A549 treated with DMSO at 1 μM for 4 hours (cell line): ENCODE results near the gene PIK3R3. TPM values are rescaled to one million over a fixed set of nuclear protein-coding genes. Genes with fewer than 3 reads are reported as not detected.

Experiments used
- total RNA-seq: library from RNA; stranded (reverse); fragments of 200-300 nt; extraction: Qiagen RNA extraction; gene quantifications from 5 replicates; pipeline ENCODE4 v1.2.3, GENCODE V29; 2022; ENCODE audit warnings: low read depth

PIK3R3 gene
- 0.77 to 1.0 TPM (median 0.89 TPM) in 5 replicates for total RNA-seq

DNA sequence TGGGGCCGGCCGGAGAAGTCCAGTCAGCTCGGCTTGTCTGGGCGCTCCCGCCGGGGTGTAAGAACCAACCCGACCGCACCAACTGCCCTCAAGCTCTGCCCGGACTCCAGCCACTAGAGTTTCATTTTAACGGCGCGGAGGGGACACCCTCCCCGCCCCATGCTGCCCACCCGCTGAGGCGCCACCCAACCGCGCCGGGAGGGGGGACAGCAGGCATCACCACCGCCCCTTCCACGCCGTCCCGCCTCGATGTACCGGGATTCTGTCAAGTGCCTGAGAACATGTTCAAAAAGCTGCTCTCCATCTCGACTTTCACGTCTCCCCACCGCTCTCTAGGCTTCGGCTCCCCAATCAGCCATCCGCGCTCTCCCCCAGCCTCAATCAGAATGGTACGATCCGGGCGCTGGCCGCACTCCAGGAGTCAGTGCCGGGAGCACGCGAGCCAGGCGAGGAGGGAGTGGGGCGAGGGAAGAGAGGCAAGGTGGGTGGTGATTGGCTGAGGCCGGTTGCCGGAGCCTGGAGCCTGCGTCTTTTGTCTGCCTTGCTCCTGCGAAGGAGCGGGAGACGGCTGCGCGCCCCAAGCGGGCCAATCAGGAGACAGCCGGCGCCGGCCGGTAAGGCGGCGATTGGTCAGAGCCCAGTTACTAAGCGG, at the start of gene PIK3R3:
Gene PIK3R3, minus strand, starts transcription at position 101 of the 652 bp plus-strand sequence. CDS start 677 bp downstream, outside the sequence.

DNA sequence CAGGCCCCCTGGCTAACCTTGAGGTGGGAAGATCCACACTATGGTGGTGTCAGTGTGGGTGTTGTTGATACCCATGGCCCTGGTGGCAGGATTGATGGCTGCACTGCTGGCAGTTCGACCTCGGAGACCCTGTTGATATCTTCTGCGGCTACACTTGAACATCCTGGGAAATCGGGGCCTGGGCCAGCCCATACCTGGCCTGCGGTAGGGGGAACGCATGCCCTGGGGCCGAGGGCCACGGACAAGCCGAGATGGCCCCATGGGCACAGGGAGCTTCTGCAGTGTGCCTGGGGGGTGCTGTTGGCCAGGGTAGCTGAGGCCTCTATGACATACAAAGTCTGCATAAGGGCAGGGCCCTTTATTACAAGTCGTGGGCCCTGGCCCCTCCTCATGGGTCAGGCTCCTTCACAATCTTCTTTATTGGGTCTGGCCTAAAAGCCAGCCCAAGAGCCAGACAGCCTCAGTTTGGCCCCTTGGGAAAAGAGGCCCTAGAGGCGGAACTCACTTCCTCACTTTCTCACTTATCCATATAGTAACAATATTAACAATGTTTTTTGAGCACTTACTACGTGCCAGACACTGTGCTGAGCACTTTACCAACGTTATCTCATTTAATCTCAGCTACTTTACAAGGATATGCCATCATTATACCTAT, 43.9 kb upstream of the PIK3R3 start, which contains the start of gene P3R3URF:
Gene P3R3URF, minus strand, starts transcription at position 278 of the 655 bp plus-strand sequence. Its CDS starts 17 bp downstream, at position 261.

DNA sequence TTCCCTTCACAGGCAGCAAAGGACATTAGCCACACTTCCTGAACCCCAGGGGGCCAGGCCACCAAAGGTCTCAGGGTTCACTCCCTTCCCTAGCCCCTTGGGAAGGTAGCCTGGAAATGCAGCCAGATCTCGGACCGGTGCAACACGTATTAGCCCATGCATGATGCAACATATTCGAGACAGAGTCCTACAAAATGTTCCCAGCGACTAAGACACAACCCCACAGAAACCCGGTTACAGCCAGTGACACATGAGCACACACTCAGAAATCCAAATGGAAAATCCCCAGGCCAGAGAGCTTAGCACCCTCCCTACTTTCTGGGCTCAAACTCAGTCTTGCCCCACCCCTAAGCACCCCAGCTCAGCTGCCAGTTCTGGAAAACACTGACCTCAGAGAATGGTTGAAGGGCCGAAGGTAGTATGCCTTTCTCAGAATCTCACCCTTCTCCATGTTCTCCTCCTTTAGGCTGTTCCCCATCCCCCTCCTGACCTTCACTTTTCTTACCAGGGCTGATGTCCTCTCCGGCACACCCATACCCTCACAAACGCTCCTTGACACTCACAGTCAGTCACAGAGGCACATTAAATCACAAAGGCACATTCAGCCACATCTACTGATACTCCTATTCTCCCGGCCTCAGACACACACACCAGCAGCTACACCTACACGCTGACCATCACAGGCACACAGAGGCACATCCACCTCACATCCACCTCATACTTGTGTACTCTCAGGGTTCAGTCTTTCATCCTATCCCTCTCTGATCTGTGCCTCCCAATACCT, 42.2 kb upstream of the PIK3R3 start, which contains the start of gene TSPAN1:
Gene TSPAN1, plus strand, starts transcription at position 640 of the 784 bp plus-strand sequence. CDS start 6,021 bp downstream, outside the sequence.

Other genes with a start within 250 kb of the PIK3R3 start
- 1.8 to 2.7 TPM (median 2.3 TPM) in 5 replicates for gene TSPAN1, start 42.5 kb upstream of the PIK3R3 start, total RNA-seq
- gene P3R3URF, start 43.9 kb upstream of the PIK3R3 start, total RNA-seq = not detected in 5 replicates
- gene POMGNT1, start 65.8 kb upstream of the PIK3R3 start, total RNA-seq = 36.1 to 49.1 TPM (median 46.9 TPM) in 5 replicates
- not detected in 5 replicates for gene LURAP1, start 70.7 kb upstream of the PIK3R3 start, total RNA-seq
- gene RAD54L, start 115.1 kb upstream of the PIK3R3 start, total RNA-seq = 9.9 to 13.7 TPM (median 11.3 TPM) in 5 replicates
- 37.8 to 44.6 TPM (median 43.9 TPM) in 5 replicates for gene LRRC41, start 171.0 kb upstream of the PIK3R3 start, total RNA-seq
- gene UQCRH, start 171.1 kb upstream of the PIK3R3 start, total RNA-seq = 377 to 534 TPM (median 401 TPM) in 5 replicates
- 10.8 to 15.9 TPM (median 13.4 TPM) in 5 replicates for gene NSUN4, start 208.2 kb upstream of the PIK3R3 start, total RNA-seq